Peyer's patch (tissue), 4 donors: ENCODE results near the gene NPM1. TPM values are rescaled to one million over a fixed set of nuclear protein-coding genes. Genes with fewer than 3 reads are reported as not detected.
A peak's percentile ranks its signal among the peaks of the same experiment; 100 is the strongest.
"Not testable (repeated sequence)": the region's sequence is repeated elsewhere in the genome, so short reads cannot be mapped to it uniquely, and the experiment has no call there.

Source experiments
- DNase-seq, 3 donors: peaks; one replicate each; pipeline ENCODE4 v3.0.0-alpha.2; 2017 to 2019
- H3K27ac ChIP-seq, 4 donors: fragments of 200-600 bp; sonication (generic); one replicate each; pipeline ENCODE4 v1.5.1; 2016 to 2019
- H3K27me3 ChIP-seq, 2 donors: fragments of 200-600 bp; sonication (generic); one replicate each; pipeline ENCODE4 v1.5.1; 2019
- H3K36me3 ChIP-seq, 3 donors: fragments of 200-600 bp; sonication (generic); one replicate each; pipeline ENCODE4 v1.5.1; 2016 to 2019
- H3K4me1 ChIP-seq, 4 donors: fragments of 200-600 bp; sonication (generic); one replicate each; pipeline ENCODE4 v1.5.1; 2016 to 2019
- H3K4me3 ChIP-seq, 4 donors: fragments of 200-600 bp; sonication (generic); 1 replicate in 3 of 4; 2 replicates in 1 of 4; pipeline ENCODE4 v1.5.1; 2016 to 2019; ENCODE audit warnings: mild to moderate bottlenecking in 1 of 4
- H3K9me3 ChIP-seq, 4 donors: fragments of 200-600 bp; sonication (generic); one replicate each; pipeline ENCODE4 v1.5.1; 2016 to 2019; ENCODE audit warnings: mild to moderate bottlenecking in 1 of 4
- POLR2A ChIP-seq, 2 donors: fragments of 450-650 bp; IDR thresholded peaks; one replicate each; pipeline ENCODE4 v1.5.1; 2017; ENCODE audit warnings: antibody characterized with exemption in 2 of 2, mild to moderate bottlenecking in 2 of 2, moderate library complexity in 2 of 2
- total RNA-seq, 4 donors: library from RNA; depleted of rRNA; stranded (reverse); fragments of >200 nt; gene quantifications; one replicate each; pipeline ENCODE4 v1.1.0, GENCODE V29; 2016
- TF ChIP-seq, protein P1 (sequence below), 6 experiments: fragments of 450-650 bp in 4 of 6; fragments of 200-600 bp in 2 of 6; sonication (generic) in 1 of 6; IDR thresholded peaks; one replicate each; pipeline ENCODE4 v1.5.1; 2017 to 2019; ENCODE audit warnings: antibody characterized with exemption in 6 of 6, mild to moderate bottlenecking in 3 of 6, moderate library complexity in 1 of 6

Gene NPM1
- total RNA-seq, 4 donors from 2014 or later, result 167 to 468 (median 197) TPM

DNA sequence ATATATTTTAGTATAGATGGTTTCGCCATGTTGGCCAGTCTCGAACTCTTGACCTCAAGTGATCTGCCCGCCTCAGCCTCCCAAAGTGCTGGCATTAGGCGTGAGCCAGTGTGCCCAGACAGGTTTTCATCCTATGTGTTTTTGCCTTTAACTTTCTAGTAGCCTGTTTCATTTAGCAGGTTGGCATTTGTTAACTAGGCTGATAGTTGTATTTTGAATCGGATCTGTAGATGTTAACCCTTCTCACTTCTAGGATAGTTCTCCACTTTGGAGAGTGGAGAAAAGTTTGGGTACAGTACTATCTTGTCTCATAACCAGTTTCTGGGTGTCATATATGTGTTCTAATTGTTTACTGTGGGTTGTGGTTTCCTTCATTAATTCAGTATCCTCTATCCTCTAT, 24.5 kb downstream of the NPM1 start:
- Histone ChIP-seq H3K27ac (no peak overlapping the region), H3K27me3 (no peaks in the 10 kb centered on the region), H3K36me3 (peaks cover 0 to 41% (median 0%) of the 10 kb centered on the region in 3 donors), H3K9me3 (no peaks in the 10 kb centered on the region), H3K4me1 (peaks cover 0 to 15% (median 0%) of the 10 kb centered on the region in 4 donors), H3K4me3 (no peak overlapping the region)
- no peak for TF ChIP-seq POLR2A (IDR thresholded peaks at IDR 0.05)
- TF ChIP-seq, protein P1, sequence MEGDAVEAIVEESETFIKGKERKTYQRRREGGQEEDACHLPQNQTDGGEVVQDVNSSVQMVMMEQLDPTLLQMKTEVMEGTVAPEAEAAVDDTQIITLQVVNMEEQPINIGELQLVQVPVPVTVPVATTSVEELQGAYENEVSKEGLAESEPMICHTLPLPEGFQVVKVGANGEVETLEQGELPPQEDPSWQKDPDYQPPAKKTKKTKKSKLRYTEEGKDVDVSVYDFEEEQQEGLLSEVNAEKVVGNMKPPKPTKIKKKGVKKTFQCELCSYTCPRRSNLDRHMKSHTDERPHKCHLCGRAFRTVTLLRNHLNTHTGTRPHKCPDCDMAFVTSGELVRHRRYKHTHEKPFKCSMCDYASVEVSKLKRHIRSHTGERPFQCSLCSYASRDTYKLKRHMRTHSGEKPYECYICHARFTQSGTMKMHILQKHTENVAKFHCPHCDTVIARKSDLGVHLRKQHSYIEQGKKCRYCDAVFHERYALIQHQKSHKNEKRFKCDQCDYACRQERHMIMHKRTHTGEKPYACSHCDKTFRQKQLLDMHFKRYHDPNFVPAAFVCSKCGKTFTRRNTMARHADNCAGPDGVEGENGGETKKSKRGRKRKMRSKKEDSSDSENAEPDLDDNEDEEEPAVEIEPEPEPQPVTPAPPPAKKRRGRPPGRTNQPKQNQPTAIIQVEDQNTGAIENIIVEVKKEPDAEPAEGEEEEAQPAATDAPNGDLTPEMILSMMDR (IDR thresholded peaks at IDR 0.05), result no peak
- DNase-seq, result no peak

DNA sequence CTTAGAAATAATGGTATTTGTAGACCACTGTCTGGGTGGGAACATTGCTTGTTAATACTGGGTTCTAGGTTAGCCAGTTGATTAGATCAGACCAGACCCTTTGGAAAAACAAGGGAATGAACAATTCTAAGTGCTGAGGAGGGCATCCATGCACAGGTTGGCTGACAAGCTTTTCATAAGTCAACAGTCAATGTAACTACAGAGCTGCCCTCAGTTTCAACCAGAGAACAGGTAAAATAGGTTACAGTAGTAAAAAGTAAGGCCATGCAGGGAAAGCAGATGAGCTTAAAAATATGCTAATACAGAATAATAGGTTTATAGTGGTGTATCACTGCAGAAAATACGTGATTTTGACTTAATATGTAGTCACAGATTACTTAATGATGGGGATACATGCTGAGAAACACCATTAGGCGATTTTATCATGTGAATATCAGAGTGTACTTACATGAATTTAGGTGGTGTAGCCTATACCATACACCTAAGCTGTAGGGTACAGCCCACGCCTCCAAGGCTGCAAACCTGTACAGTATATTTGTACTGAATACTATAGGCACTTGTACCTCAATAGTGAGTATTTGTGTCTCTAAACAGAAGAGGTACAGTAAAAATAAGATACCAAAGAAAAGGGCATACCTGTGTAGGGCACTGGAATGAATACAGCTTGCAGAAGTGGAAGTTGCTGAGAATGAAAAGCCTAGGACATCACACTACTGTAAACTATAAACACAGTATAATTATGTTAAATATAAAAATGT, 25.7 kb downstream of the NPM1 start:
- peaks cover 0 to 30% (median 0%) of the 10 kb centered on the region in 3 donors for H3K36me3 ChIP-seq
- DNase-seq, result no peak
- H3K4me3 ChIP-seq, result no peak overlapping the region
- no peaks in the 10 kb centered on the region for H3K9me3 ChIP-seq
- H3K27me3 ChIP-seq, result no peaks in the 10 kb centered on the region
- TF ChIP-seq, protein P1 (IDR thresholded peaks at IDR 0.05), result no peak
- H3K4me1 ChIP-seq, result peaks cover 0 to 16% (median 0%) of the 10 kb centered on the region in 4 donors
- no peak overlapping the region for H3K27ac ChIP-seq

DNA sequence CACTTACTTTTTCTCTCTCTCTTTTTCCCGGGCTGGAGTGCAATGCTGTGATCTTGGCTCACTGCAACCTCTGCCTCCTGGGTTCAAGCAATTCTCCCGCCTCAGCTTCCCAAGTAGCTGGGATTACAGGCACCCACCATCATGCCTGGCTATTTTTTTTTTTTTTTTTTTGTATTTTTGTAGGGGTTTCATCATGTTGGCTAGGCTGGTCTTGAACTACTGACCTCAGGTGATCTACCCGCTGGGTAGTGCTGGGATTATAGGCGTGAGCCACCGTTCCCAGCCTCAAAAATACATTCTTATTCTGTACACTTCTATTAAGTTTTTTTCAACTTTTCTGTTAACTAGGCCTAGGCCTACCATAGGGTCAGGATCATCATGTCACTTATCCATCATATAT, 26.3 kb downstream of the NPM1 start:
- H3K4me1 ChIP-seq, result peaks cover 0 to 16% (median 5%) of the 10 kb centered on the region in 4 donors
- peaks cover 0 to 24% (median 0%) of the 10 kb centered on the region in 3 donors for H3K36me3 ChIP-seq
- not testable (repeated sequence) for H3K4me3 ChIP-seq, H3K27me3 ChIP-seq, DNase-seq, H3K27ac ChIP-seq, H3K9me3 ChIP-seq

DNA sequence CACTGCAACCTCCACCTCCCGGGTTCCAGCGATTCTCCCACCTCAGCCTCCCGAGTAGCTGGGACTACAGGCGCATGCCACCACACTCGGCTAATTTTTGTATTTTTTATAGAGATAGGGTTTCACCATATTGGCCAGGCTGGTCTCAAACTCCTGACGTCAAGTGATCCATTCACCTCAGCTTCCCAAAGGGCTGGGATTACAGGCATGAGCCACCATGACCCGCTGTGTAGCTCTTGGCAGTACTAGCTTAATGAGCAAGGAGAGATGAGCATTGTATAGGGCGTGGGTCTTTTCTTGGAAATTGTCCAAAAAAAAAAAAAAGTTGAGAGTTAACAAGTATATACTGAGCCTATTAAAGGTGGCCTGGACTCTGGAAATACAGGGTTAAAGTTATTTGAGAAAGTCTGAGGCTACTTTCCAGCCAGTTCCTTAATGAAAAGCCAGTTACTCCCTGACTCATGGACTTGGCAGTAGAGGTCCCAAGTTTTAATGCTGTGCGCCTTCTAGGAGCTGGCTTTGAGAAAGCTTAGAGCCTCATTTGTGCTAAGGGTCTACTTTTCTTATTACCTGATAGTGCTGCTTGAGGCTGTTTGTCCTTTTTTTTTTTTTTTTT, 27.6 kb downstream of the NPM1 start:
- DNase-seq, result no peak
- Histone ChIP-seq H3K36me3 (peaks cover 0 to 14% (median 0%) of the 10 kb centered on the region in 3 donors), H3K27me3 (no peaks in the 10 kb centered on the region), H3K4me3 (no peak overlapping the region), H3K27ac (no peak overlapping the region), H3K9me3 (no peaks in the 10 kb centered on the region), H3K4me1 (peaks cover 0 to 20% (median 12%) of the 10 kb centered on the region in 4 donors)
- TF ChIP-seq POLR2A (IDR thresholded peaks at IDR 0.05), result no peak
- TF ChIP-seq, protein P1 (IDR thresholded peaks at IDR 0.05), result no peak

DNA sequence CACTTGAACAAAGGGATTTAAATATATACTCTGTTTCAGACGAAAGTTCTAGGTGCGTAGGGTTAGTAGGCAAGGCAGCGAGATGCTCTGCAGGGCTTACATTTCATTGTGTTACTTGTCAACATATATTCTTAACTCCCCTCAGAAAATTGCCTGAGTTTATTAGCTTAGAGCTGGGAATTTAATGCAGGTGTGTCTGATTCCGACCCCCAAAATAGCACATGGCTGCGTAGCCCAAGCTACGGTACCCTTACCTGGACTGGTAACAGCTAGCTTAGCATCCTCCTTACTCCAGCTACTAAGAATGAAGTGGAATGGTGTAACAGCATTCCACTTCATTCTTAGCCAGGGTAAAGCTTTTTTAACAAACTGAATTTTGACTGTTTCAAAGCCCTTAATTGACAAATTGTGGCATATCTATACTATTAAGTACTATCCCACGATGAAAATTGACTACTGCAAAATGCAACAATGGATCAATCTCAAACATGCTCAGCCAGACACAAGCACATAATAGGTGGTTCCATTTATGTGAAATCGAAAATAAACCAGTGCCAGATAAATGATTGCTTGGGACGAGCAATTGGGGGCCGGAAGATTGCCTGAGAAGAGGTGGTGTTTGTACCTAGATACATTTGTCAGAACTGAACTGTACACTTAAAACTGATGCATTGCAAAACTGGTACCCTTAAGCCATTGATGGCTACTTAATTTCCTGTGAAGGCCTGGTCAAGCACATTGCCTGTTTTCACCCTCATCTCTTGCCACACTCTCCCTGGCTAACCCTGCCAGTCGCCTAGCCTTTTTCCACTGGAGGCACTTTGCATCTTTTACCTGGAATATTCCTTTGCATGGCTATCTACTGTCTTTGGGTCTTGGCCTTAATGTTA, 28.8 kb downstream of the NPM1 start:
- no peak for TF ChIP-seq POLR2A (IDR thresholded peaks at IDR 0.05)
- TF ChIP-seq, protein P1 (IDR thresholded peaks at IDR 0.05), result no peak
- DNase-seq, result peak in 1 of 3 donors; percentile 11
- Histone ChIP-seq H3K4me3 (no peak overlapping the region), H3K27me3 (no peaks in the 10 kb centered on the region), H3K27ac (no peak overlapping the region), H3K4me1 (peaks cover 0 to 32% (median 16%) of the 10 kb centered on the region in 4 donors), H3K36me3 (peaks cover 0 to 8% (median 0%) of the 10 kb centered on the region in 3 donors), H3K9me3 (no peaks in the 10 kb centered on the region)
